Measurements from ENCODE around the gene NRXN3.

- TF ChIP-seq, protein P1, sequence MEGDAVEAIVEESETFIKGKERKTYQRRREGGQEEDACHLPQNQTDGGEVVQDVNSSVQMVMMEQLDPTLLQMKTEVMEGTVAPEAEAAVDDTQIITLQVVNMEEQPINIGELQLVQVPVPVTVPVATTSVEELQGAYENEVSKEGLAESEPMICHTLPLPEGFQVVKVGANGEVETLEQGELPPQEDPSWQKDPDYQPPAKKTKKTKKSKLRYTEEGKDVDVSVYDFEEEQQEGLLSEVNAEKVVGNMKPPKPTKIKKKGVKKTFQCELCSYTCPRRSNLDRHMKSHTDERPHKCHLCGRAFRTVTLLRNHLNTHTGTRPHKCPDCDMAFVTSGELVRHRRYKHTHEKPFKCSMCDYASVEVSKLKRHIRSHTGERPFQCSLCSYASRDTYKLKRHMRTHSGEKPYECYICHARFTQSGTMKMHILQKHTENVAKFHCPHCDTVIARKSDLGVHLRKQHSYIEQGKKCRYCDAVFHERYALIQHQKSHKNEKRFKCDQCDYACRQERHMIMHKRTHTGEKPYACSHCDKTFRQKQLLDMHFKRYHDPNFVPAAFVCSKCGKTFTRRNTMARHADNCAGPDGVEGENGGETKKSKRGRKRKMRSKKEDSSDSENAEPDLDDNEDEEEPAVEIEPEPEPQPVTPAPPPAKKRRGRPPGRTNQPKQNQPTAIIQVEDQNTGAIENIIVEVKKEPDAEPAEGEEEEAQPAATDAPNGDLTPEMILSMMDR (conservative IDR thresholded peaks at IDR 0.05; ENCODE audit: low read depth, low read length), result no peak
- no peak for TF ChIP-seq POLR2A (IDR thresholded peaks at IDR 0.05; ENCODE audit: low read depth, low read length)
These were observed 1539.4 kb downstream of the NRXN3 start for GRCh38 chr14:79709573-79709972.

Data from IMR-90 (cell line).